H1 (cell line): ENCODE data around the gene SHROOM3. TPM values are rescaled to one million over a fixed set of nuclear protein-coding genes. Genes with fewer than 3 reads are reported as not detected.

Experiments
- GABPA ChIP-seq: IDR thresholded peaks from 2 replicates; pipeline ENCODE4 v1.6.1; 2011; ENCODE audit warnings: mild to moderate bottlenecking, low read length, moderate library complexity, borderline replicate concordance; ENCODE audit not compliant: insufficient read depth
- POLR2AphosphoS5 ChIP-seq: IDR thresholded peaks from 2 replicates; pipeline ENCODE4 v1.6.1; 2011; ENCODE audit warnings: low read depth, low read length
- SP2 ChIP-seq: IDR thresholded peaks from 2 replicates; pipeline ENCODE4 v1.6.1; 2012; ENCODE audit warnings: mild to moderate bottlenecking, low read length, inconsistent platforms
- SUZ12 ChIP-seq: fragments of 200-600 bp; sonication (generic); IDR thresholded peaks from 2 replicates; pipeline ENCODE4 v1.6.1; 2012; ENCODE audit warnings: mild to moderate bottlenecking, inconsistent platforms, low read length, moderate library complexity, mixed read lengths
- TAF1 ChIP-seq: IDR thresholded peaks from 2 replicates; pipeline ENCODE4 v1.6.1; 2011; ENCODE audit warnings: mild to moderate bottlenecking, low read depth, low read length
- polyA plus RNA-seq, 7 experiments: library from polyadenylated mRNA; depleted of rRNA in 3 of 7; stranded (reverse) in 5 of 7; unstranded in 2 of 7; fragments of >200 nt in 5 of 7; fragments of 200-250 nt in 2 of 7; gene quantifications; 1 replicate in 5 of 7; 2 replicates in 1 of 7; 4 replicates in 1 of 7; pipeline versions ENCODE4 v1.2.1 to v1.2.3, GENCODE V29; 2011 to 2013; ENCODE audit warnings: missing spikeins in 2 of 7, mixed read lengths in 2 of 7
- total RNA-seq: library from RNA; stranded (reverse); fragmentation: NEBNext Ultra II Directional; extraction: Animal tissue kit (Norgen Biotek cat#: 25700); gene quantifications from 2 replicates; pipeline ENCODE4 v1.2.1, GENCODE V29; 2021
- TF ChIP-seq, protein P1 (sequence below), 3 experiments: IDR thresholded peaks; 1 replicate in 2 of 3; 2 replicates in 1 of 3; pipeline versions ENCODE4 v1.5.1 to v1.6.1; 2011; ENCODE audit warnings: low read length in 3 of 3, mild to moderate bottlenecking in 3 of 3, inconsistent platforms in 2 of 3, low read depth in 1 of 3, moderate library complexity in 1 of 3; ENCODE audit not compliant: insufficient read depth in 1 of 3; ENCODE audit errors: control extremely low read depth in 1 of 3

The SHROOM3 gene
- total and polyA plus RNA-seq, 2 of the 8 experiments (the other 6 are each of a cell fraction or from before 2014, with no cell fraction given), result 15.8 to 34.0 TPM

DNA sequence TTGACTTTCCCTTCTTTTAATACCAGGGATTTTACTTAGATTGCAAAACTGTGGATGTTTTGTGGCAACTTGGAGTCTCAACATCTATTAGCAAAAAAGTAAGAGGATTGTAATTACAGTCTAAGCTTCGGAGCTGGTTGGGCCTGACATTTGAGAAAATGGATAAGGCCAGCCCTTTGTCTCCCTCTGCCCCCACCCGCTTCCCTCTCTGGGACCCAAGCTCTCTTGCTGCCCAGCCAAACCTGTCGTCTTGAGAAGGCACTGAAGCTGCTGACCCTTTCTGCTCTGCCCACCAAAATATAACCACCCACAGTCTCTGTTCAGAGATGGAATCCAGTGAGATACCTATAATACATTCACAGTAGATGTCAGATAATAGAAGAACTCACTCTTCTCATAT is 49.6 kb downstream of the SHROOM3 start (continued):
- TF ChIP-seq, protein P1, sequence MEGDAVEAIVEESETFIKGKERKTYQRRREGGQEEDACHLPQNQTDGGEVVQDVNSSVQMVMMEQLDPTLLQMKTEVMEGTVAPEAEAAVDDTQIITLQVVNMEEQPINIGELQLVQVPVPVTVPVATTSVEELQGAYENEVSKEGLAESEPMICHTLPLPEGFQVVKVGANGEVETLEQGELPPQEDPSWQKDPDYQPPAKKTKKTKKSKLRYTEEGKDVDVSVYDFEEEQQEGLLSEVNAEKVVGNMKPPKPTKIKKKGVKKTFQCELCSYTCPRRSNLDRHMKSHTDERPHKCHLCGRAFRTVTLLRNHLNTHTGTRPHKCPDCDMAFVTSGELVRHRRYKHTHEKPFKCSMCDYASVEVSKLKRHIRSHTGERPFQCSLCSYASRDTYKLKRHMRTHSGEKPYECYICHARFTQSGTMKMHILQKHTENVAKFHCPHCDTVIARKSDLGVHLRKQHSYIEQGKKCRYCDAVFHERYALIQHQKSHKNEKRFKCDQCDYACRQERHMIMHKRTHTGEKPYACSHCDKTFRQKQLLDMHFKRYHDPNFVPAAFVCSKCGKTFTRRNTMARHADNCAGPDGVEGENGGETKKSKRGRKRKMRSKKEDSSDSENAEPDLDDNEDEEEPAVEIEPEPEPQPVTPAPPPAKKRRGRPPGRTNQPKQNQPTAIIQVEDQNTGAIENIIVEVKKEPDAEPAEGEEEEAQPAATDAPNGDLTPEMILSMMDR (IDR thresholded peaks at IDR 0.05; ENCODE audit: control extremely low read depth in 1 of 3, insufficient read depth in 1 of 3, low read depth in 1 of 3, low read length in 3 of 3), result no peak
- no peak for TF ChIP-seq TAF1
- TF ChIP-seq SUZ12, result no peak
- TF ChIP-seq GABPA, result no peak
- TF ChIP-seq POLR2AphosphoS5, result no peak
- no peak for TF ChIP-seq SP2
